B cell (primary cell): ENCODE data around the gene FGFR2. TPM values are rescaled to one million over a fixed set of nuclear protein-coding genes. Genes with fewer than 3 reads are reported as not detected.

ENCODE experiments used
- ATAC-seq: fragments of 200-7000 bp; cut with Tn5 transposase; one replicate; pipeline ENCODE4 v1.10.0; 2021; ENCODE audit warnings: low read depth, mild to moderate bottlenecking, moderate number of reproducible peaks, moderate library complexity
- CTCF ChIA-PET: fragments of 350-600 bp; sonication (Branson Sonifier 250); formaldehyde crosslinking; loops from one replicate; lab custom pipeline; 2021; ENCODE audit warnings: antibody characterized with exemption, inconsistent platforms; lab: Charles Lee
- POLR2A ChIA-PET: fragments of 350-600 bp; sonication (Branson Sonifier 250); formaldehyde crosslinking; loops from one replicate; lab custom pipeline; 2021; ENCODE audit warnings: antibody characterized with exemption; lab: Charles Lee
- DNase-seq: peaks from one replicate; pipeline ENCODE4 v3.0.0; 2013
- H2AFZ ChIP-seq: 2 replicates; pipeline ENCODE4 v1.6.1; 2012; ENCODE audit warnings: mild to moderate bottlenecking, low read depth, low read length; ENCODE audit not compliant: insufficient read depth, poor library complexity, severe bottlenecking
- H3K27ac ChIP-seq, 2 donors: 1 replicate in 1 of 2; 2 replicates in 1 of 2; pipeline ENCODE4 v1.5.1; 2012 to 2013; ENCODE audit warnings: low read length in 2 of 2, mild to moderate bottlenecking in 2 of 2, moderate library complexity in 1 of 2
- H3K27me3 ChIP-seq, 4 experiments: fragments of 200-600 bp in 1 of 4; sonication (generic) in 1 of 4; replicated peaks in 1 of 4; 1 replicate in 2 of 4; 2 replicates in 2 of 4; pipeline versions ENCODE4 v1.6.1 to v1.7.0; 2013 to 2016; ENCODE audit warnings: low read length in 3 of 4, mild to moderate bottlenecking in 2 of 4, mixed read lengths in 1 of 4, moderate library complexity in 1 of 4; ENCODE audit not compliant: insufficient read depth in 4 of 4, control insufficient read depth in 3 of 4; ENCODE audit errors: control extremely low read depth in 1 of 4
- H3K36me3 ChIP-seq, 2 experiments: replicated peaks in 1 of 2; 1 replicate in 1 of 2; 2 replicates in 1 of 2; pipeline versions ENCODE4 v1.6.1 to v1.7.1; 2013; ENCODE audit warnings: low read length in 1 of 2; ENCODE audit not compliant: insufficient read depth in 2 of 2, control insufficient read depth in 1 of 2; ENCODE audit errors: control extremely low read depth in 1 of 2, extremely low read depth in 1 of 2
- H3K4me1 ChIP-seq, 2 donors: fragments of 200-600 bp in 1 of 2; sonication (generic) in 1 of 2; 1 replicate in 1 of 2; 2 replicates in 1 of 2; pipeline versions ENCODE4 v1.5.1 to v1.6.1; 2013 to 2017; ENCODE audit warnings: low read length in 2 of 2; ENCODE audit not compliant: control insufficient read depth in 2 of 2, insufficient read depth in 2 of 2
- H3K4me2 ChIP-seq: replicated peaks from 2 replicates; pipeline ENCODE3; 2012; ENCODE audit warnings: mild to moderate bottlenecking, low read depth, low read length; ENCODE audit not compliant: poor library complexity, severe bottlenecking
- H3K4me3 ChIP-seq, 5 experiments: fragments of 200-600 bp in 1 of 5; sonication (generic) in 1 of 5; 1 replicate in 3 of 5; 2 replicates in 2 of 5; pipeline versions ENCODE4 v1.5.1 to v1.7.0; 2011 to 2016; ENCODE audit warnings: low read length in 4 of 5, mild to moderate bottlenecking in 4 of 5, low read depth in 2 of 5, control low read depth in 1 of 5, moderate library complexity in 1 of 5; ENCODE audit not compliant: insufficient read depth in 1 of 5; ENCODE audit errors: control extremely low read depth in 1 of 5, extremely low read depth in 1 of 5
- H3K79me2 ChIP-seq: fragments of 200-600 bp; sonication (generic); one replicate; pipeline ENCODE4 v1.6.0; 2016; ENCODE audit warnings: low read length; ENCODE audit not compliant: control insufficient read depth, insufficient read depth
- H3K9ac ChIP-seq: fragments of 200-600 bp; sonication (generic); 2 replicates; pipeline ENCODE4 v1.6.1; 2017; ENCODE audit warnings: mild to moderate bottlenecking, low read length, moderate library complexity
- H3K9me3 ChIP-seq, 3 donors: one replicate each; pipeline versions ENCODE4 v1.6.1 to v1.7.1; 2013; ENCODE audit warnings: low read length in 2 of 3; ENCODE audit not compliant: control insufficient read depth in 2 of 3, insufficient read depth in 1 of 3; ENCODE audit errors: control extremely low read depth in 1 of 3
- H4K20me1 ChIP-seq: 2 replicates; pipeline ENCODE4 v1.6.0; 2012; ENCODE audit warnings: mild to moderate bottlenecking, low read length; ENCODE audit not compliant: insufficient read depth, control insufficient read depth, poor library complexity, severe bottlenecking
- H3K27ac Mint-ChIP-seq: one replicate; pipeline ENCODE4 v1.8.0; 2021; ENCODE audit warnings: mixed read lengths
- H3K27me3 Mint-ChIP-seq: one replicate; pipeline ENCODE4 v1.8.0; 2021; ENCODE audit warnings: mixed read lengths
- H3K4me1 Mint-ChIP-seq: one replicate; pipeline ENCODE4 v1.8.0; 2021; ENCODE audit warnings: mixed read lengths
- H3K4me3 Mint-ChIP-seq: one replicate; pipeline ENCODE4 v1.8.0; 2021; ENCODE audit warnings: mixed read lengths
- H3K9me3 Mint-ChIP-seq: one replicate; pipeline ENCODE4 v1.8.0; 2022; ENCODE audit warnings: mixed read lengths; ENCODE audit not compliant: insufficient read depth
- EZH2 ChIP-seq: IDR thresholded peaks from 2 replicates; pipeline ENCODE4 v1.6.1; 2012; ENCODE audit warnings: borderline replicate concordance, low read depth, mild to moderate bottlenecking, moderate library complexity, low read length; ENCODE audit not compliant: insufficient read depth, poor library complexity, severe bottlenecking
- WGBS: methylation state at CpG from one replicate; pipeline ENCODE4 v1.1.5; 2013; ENCODE audit warnings: missing lambda C conversion rate; ENCODE audit not compliant: insufficient coverage; 5-methylcytosine and 5-hydroxymethylcytosine counted together
- intact Hi-C: fragments of 100-400 bp; cut with micrococcal nuclease; formaldehyde crosslinking; loops from one replicate; pipeline ENCODE4 v1.10.0; 2022
- polyA plus RNA-seq: library from polyadenylated mRNA; depleted of rRNA; stranded (reverse); fragments of >200 nt; gene quantifications from 2 replicates; pipeline ENCODE4 v1.2.3, GENCODE V29; 2012
- total RNA-seq, 2 donors: library from RNA; stranded (reverse); fragments of 120-200 nt in 1 of 2; gene quantifications; 1 replicate in 1 of 2; 2 replicates in 1 of 2; pipeline versions ENCODE4 v1.2.3 to v1.2.4, GENCODE V29; 2013 to 2022
- TF ChIP-seq, protein P1 (sequence below): fragments of 200-600 bp; IDR thresholded peaks from one replicate; pipeline ENCODE4 v1.8.0; 2022; ENCODE audit warnings: antibody characterized with exemption, mild to moderate bottlenecking

The FGFR2 gene
- total and polyA plus RNA-seq, 2 donors (not counting 1 experiment from before 2014, with no cell fraction given) = not detected

DNA sequence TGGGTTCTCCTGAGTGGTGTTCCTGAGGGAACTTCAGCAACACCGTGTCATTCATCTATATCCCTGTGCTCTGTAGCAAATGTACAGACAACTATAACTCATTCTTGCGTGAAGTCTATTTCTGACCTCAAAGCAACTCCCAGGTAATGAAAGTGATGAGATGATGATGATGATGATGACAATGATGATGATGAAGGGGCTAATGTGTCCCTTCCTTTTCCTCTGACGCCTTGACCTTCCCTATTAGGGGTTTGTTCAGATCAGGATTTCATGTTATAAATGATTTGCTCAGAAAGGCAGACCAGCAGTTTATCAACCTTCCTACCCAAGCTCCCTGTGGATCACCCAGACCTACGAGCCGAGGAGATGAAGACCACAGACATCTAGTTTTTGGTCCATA is 136.9 kb downstream of the FGFR2 start:
- Histone ChIP-seq H3K79me2 (no peaks in the 10 kb centered on the region), H4K20me1 (no peaks in the 10 kb centered on the region), H3K9ac (no peak overlapping the region), H3K36me3 (no peaks in the 10 kb centered on the region), H3K27ac (no peak overlapping the region), H2AFZ (no peak overlapping the region), H3K4me2 (no peak overlapping the region), H3K9me3 (peaks cover 0 to 3% (median 0%) of the 10 kb centered on the region in 3 donors), H3K4me3 (no peak overlapping the region), H3K27me3 (peaks cover 0 to 2% (median 0%) of the 10 kb centered on the region in 4 experiments), H3K4me1 (no peaks in the 10 kb centered on the region)
- 35% methylated on average over 2 of the region's 5 CpGs for WGBS
- ATAC-seq (no peak), DNase-seq (no peak)
- CTCF ChIA-PET = no interaction called here
- intact Hi-C loops = no loop called here
- no peak overlapping the region for H3K4me3 Mint-ChIP-seq
- POLR2A ChIA-PET = no interaction called here
- H3K9me3 Mint-ChIP-seq = no peaks in the 10 kb centered on the region
- no peaks in the 10 kb centered on the region for H3K4me1 Mint-ChIP-seq
- no peaks in the 10 kb centered on the region for H3K27me3 Mint-ChIP-seq
- H3K27ac Mint-ChIP-seq = no peak overlapping the region
- no peak for TF ChIP-seq EZH2
- TF ChIP-seq, protein P1, sequence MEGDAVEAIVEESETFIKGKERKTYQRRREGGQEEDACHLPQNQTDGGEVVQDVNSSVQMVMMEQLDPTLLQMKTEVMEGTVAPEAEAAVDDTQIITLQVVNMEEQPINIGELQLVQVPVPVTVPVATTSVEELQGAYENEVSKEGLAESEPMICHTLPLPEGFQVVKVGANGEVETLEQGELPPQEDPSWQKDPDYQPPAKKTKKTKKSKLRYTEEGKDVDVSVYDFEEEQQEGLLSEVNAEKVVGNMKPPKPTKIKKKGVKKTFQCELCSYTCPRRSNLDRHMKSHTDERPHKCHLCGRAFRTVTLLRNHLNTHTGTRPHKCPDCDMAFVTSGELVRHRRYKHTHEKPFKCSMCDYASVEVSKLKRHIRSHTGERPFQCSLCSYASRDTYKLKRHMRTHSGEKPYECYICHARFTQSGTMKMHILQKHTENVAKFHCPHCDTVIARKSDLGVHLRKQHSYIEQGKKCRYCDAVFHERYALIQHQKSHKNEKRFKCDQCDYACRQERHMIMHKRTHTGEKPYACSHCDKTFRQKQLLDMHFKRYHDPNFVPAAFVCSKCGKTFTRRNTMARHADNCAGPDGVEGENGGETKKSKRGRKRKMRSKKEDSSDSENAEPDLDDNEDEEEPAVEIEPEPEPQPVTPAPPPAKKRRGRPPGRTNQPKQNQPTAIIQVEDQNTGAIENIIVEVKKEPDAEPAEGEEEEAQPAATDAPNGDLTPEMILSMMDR = no peak

DNA sequence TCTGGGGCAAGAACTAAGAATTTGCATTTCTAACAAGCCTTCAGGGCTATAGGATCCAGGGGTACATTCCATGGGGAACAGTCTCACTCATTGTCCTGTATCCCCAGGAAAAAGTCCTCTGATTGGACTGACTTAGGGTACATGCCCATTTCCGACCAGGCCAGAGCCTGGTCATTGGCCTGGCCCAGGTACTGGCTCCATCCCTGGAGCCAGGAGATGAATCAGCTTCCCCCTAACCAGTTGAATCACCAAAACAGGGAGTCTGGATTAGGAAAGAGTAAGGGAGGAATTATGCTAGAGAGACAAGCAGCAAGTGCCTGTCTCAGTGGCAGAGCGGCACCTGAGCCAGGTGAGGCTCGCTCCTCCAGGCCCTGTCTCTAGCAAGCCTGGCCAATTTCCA is 137.5 kb downstream of the FGFR2 start:
- H3K27ac Mint-ChIP-seq = no peak overlapping the region
- no peaks in the 10 kb centered on the region for H3K27me3 Mint-ChIP-seq
- DNase-seq (no peak), ATAC-seq (no peak)
- intact Hi-C loops = no loop called here
- no peak overlapping the region for H3K4me3 ChIP-seq
- H3K9me3 Mint-ChIP-seq = no peaks in the 10 kb centered on the region
- CTCF ChIA-PET = no interaction called here
- WGBS = 73% methylated on average over 2 of the region's 3 CpGs
- H3K4me3 Mint-ChIP-seq = no peak overlapping the region
- H3K79me2 ChIP-seq = no peaks in the 10 kb centered on the region
- H3K4me2 ChIP-seq = no peak overlapping the region
- H2AFZ ChIP-seq = no peak overlapping the region
- no peaks in the 10 kb centered on the region for H3K4me1 Mint-ChIP-seq
- H3K27me3 ChIP-seq = peaks cover 0 to 2% (median 0%) of the 10 kb centered on the region in 4 experiments
- H3K9ac ChIP-seq = no peak overlapping the region
- H3K4me1 ChIP-seq = no peaks in the 10 kb centered on the region
- H3K9me3 ChIP-seq = peaks cover 0 to 3% (median 0%) of the 10 kb centered on the region in 3 donors
- no peaks in the 10 kb centered on the region for H3K36me3 ChIP-seq
- POLR2A ChIA-PET = no interaction called here
- no peaks in the 10 kb centered on the region for H4K20me1 ChIP-seq
- TF ChIP-seq, protein P1 = no peak
- no peak for TF ChIP-seq EZH2
- H3K27ac ChIP-seq = no peak overlapping the region
